ENCODE measurements around the gene CACFD1. TPM values are rescaled to one million over a fixed set of nuclear protein-coding genes. Genes with fewer than 3 reads are reported as not detected.

Gene CACFD1
- total RNA-seq, 1 donor from 2014 or later = 24.6 TPM

GRCh38 chr9:133463234-133463863, 3.6 kb downstream of the CACFD1 start:
- Histone ChIP-seq H3K36me3 (ENCODE audit: control insufficient read depth, insufficient read depth, low read length) (peaks cover 1% of the 10 kb centered on the region), H3K4me3 (ENCODE audit: low read depth, low read length) (no peak overlapping the region), H3K27me3 (ENCODE audit: control insufficient read depth, insufficient read depth, low read length) (no peaks in the 10 kb centered on the region)
- peak; percentile 42 for TF ChIP-seq CTCF (IDR thresholded peaks at IDR 0.05; ENCODE audit: insufficient read depth, low read length, poor library complexity, severe bottlenecking)
- DNase-seq (ENCODE audit: low read depth) = no peak

- no peak for DNase-seq (ENCODE audit: low read depth)
- H3K4me3 ChIP-seq (ENCODE audit: low read depth, low read length) = no peak overlapping the region
- no peaks in the 10 kb centered on the region for H3K27me3 ChIP-seq (ENCODE audit: control insufficient read depth, insufficient read depth, low read length)
- H3K36me3 ChIP-seq (ENCODE audit: control insufficient read depth, insufficient read depth, low read length) = peaks cover 1% of the 10 kb centered on the region
- no peak for TF ChIP-seq CTCF (IDR thresholded peaks at IDR 0.05; ENCODE audit: insufficient read depth, low read length, poor library complexity, severe bottlenecking)
These were observed 4.3 kb downstream of the CACFD1 start for GRCh38 chr9:133463864-133464615.

- no peak for TF ChIP-seq CTCF (IDR thresholded peaks at IDR 0.05; ENCODE audit: insufficient read depth, low read length, poor library complexity, severe bottlenecking)
- Histone ChIP-seq H3K4me3 (ENCODE audit: low read depth, low read length) (no peak overlapping the region), H3K36me3 (ENCODE audit: control insufficient read depth, insufficient read depth, low read length) (peaks cover 1% of the 10 kb centered on the region), H3K27me3 (ENCODE audit: control insufficient read depth, insufficient read depth, low read length) (no peaks in the 10 kb centered on the region)
- no peak for DNase-seq (ENCODE audit: low read depth)
These were observed 4.9 kb downstream of the CACFD1 start for GRCh38 chr9:133464638-133465037.

- TF ChIP-seq CTCF (IDR thresholded peaks at IDR 0.05; ENCODE audit: insufficient read depth, low read length, poor library complexity, severe bottlenecking) = no peak
- no peak overlapping the region for H3K4me3 ChIP-seq (ENCODE audit: low read depth, low read length)
- peaks cover 1% of the 10 kb centered on the region for H3K36me3 ChIP-seq (ENCODE audit: control insufficient read depth, insufficient read depth, low read length)
- DNase-seq (ENCODE audit: low read depth) = no peak
- H3K27me3 ChIP-seq (ENCODE audit: control insufficient read depth, insufficient read depth, low read length) = no peaks in the 10 kb centered on the region
These were observed 6.2 kb downstream of the CACFD1 start for GRCh38 chr9:133465984-133466383.

- no peak for DNase-seq (ENCODE audit: low read depth)
- Histone ChIP-seq H3K4me3 (ENCODE audit: low read depth, low read length) (no peak overlapping the region), H3K36me3 (ENCODE audit: control insufficient read depth, insufficient read depth, low read length) (peaks cover 1% of the 10 kb centered on the region), H3K27me3 (ENCODE audit: control insufficient read depth, insufficient read depth, low read length) (no peaks in the 10 kb centered on the region)
- no peak for TF ChIP-seq CTCF (IDR thresholded peaks at IDR 0.05; ENCODE audit: insufficient read depth, low read length, poor library complexity, severe bottlenecking)
These were observed 7.3 kb downstream of the CACFD1 start for GRCh38 chr9:133467101-133467500.
